ENCODE results near the gene GPC4.
A peak's percentile ranks its signal among the peaks of the same experiment; 100 is the strongest.

Gene GPC4

DNA sequence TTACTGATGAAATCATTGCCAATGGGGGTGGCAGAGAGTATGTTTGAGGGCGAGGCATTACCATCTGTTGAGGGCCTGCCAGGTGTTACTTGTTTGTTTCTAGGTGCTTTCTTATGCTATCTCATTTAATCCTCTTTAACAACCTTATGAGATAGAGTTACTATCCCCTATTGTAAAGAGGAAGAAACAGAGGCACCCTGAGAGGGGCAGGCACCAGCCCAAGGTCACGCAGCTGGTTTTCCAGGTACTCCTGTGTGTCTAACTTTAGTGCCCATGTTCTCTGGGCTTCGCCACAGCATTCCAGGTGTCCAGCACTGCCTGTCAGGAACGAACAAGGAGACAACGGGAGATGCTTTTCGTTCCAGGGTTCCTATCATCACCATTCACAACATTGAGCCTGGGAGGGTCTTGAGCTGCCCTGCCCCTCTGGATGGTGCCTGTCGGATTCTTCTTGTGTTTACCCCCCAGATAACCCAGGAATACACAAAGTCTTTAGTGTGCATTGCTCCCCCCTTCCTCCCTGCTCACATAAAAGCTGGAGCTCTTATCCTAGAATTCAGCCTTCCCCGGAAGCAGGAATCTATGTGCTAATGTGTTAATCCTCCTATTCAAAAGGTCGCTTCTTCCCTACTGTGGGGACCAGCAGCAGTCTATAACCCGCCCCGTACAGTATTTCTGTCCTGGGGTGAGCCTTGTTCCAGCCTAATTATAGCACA lies 24.9 kb upstream of the GPC4 start:
- Histone ChIP-seq H4K8ac (ENCODE audit: low read depth, low read length) (no peak overlapping the region), H3K23ac (ENCODE audit: low read depth, low read length, poor library complexity) (no peak overlapping the region), H2AFZ (ENCODE audit: low read length) (peak overlapping the region; percentile 68), H3K27me3 (ENCODE audit: control insufficient read depth in 3 of 3, insufficient read depth in 3 of 3, low read depth in 1 of 3, low read length in 3 of 3) (peaks cover 0 to 6% (median 0%) of the 10 kb centered on the region in 3 experiments), H3K9me3 (replicated peaks in 1 of 2; ENCODE audit: control insufficient read depth in 2 of 2, insufficient read depth in 1 of 2, low read depth in 1 of 2, low read length in 2 of 2) (no peaks in the 10 kb centered on the region), H3K4ac (ENCODE audit: low read length) (no peak overlapping the region), H3K18ac (ENCODE audit: low read length) (peak overlapping the region; percentile 21), H3K4me3 (ENCODE audit: low read length in 2 of 2) (no peak overlapping the region), H3K36me3 (replicated peaks in 1 of 2; ENCODE audit: control insufficient read depth in 2 of 2, insufficient read depth in 2 of 2, low read length in 2 of 2) (no peaks in the 10 kb centered on the region), H2BK120ac (ENCODE audit: low read depth, low read length) (no peak overlapping the region), H2BK5ac (ENCODE audit: low read length) (no peak overlapping the region), H3K27ac (replicated peaks; ENCODE audit: low read length) (peak overlapping the region; percentile 63), H3K4me2 (ENCODE audit: insufficient read depth, low read length, poor library complexity, severe bottlenecking) (no peak overlapping the region), H4K91ac (ENCODE audit: low read depth, low read length, poor library complexity) (no peak overlapping the region), H3K4me1 (ENCODE audit: control insufficient read depth in 2 of 2, insufficient read depth in 1 of 2, low read depth in 1 of 2, low read length in 2 of 2) (peaks cover 13 to 22% of the 10 kb centered on the region in 2 donors), H3K9ac (ENCODE audit: low read depth, low read length, poor library complexity) (no peak overlapping the region), H2BK12ac (ENCODE audit: low read length) (no peak overlapping the region), H2AK5ac (ENCODE audit: low read depth, low read length) (no peak overlapping the region), H3K79me1 (ENCODE audit: low read depth, low read length) (no peaks in the 10 kb centered on the region), H3K14ac (ENCODE audit: low read length) (no peak overlapping the region), H2BK15ac (ENCODE audit: low read length) (no peak overlapping the region)
- no CpG with 5 or more reads among the region's 11 CpGs for WGBS, 2 donors (ENCODE audit: extremely low coverage in 2 of 2, insufficient read length in 2 of 2, insufficient replicate concordance in 1 of 2)
- peak; percentile 43 for DNase-seq (ENCODE audit: low spot score)

DNA sequence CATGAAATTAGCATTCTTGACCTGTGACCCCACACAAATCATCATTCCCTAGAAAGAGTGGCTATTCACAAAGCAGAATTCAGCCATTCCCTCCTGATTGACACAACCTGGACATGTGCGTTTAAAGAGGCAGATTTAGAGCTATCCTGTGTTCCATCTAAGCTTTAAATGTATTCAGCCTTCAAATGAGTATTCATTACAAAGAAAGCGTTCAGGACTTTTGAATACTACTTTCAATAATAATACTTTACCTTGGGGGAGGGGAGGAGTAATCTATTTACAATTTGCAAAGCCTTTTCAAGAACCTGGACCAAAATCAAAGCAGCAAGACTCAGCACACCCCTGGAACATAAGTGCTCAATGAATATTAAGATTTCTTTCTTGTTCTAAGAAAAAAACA lies 22.5 kb upstream of the GPC4 start:
- no peak overlapping the region for H3K4me2 ChIP-seq (ENCODE audit: insufficient read depth, low read length, poor library complexity, severe bottlenecking)
- no peak overlapping the region for H3K4me3 ChIP-seq (ENCODE audit: low read length in 2 of 2)
- H2AFZ ChIP-seq (ENCODE audit: low read length): no peak overlapping the region
- no peak overlapping the region for H2BK15ac ChIP-seq (ENCODE audit: low read length)
- H2BK12ac ChIP-seq (ENCODE audit: low read length): no peak overlapping the region
- H3K9me3 ChIP-seq (replicated peaks in 1 of 2; ENCODE audit: control insufficient read depth in 2 of 2, insufficient read depth in 1 of 2, low read depth in 1 of 2, low read length in 2 of 2): peaks cover 0 to 3% of the 10 kb centered on the region in 2 donors
- H3K14ac ChIP-seq (ENCODE audit: low read length): no peak overlapping the region
- no peak overlapping the region for H3K4ac ChIP-seq (ENCODE audit: low read length)
- no peak overlapping the region for H3K18ac ChIP-seq (ENCODE audit: low read length)
- peaks cover 13 to 22% of the 10 kb centered on the region in 2 donors for H3K4me1 ChIP-seq (ENCODE audit: control insufficient read depth in 2 of 2, insufficient read depth in 1 of 2, low read depth in 1 of 2, low read length in 2 of 2)
- no peak overlapping the region for H3K27ac ChIP-seq (replicated peaks; ENCODE audit: low read length)
- H3K23ac ChIP-seq (ENCODE audit: low read depth, low read length, poor library complexity): no peak overlapping the region
- peaks cover 0 to 6% (median 0%) of the 10 kb centered on the region in 3 experiments for H3K27me3 ChIP-seq (ENCODE audit: control insufficient read depth in 3 of 3, insufficient read depth in 3 of 3, low read depth in 1 of 3, low read length in 3 of 3)
- no peak overlapping the region for H2AK5ac ChIP-seq (ENCODE audit: low read depth, low read length)
- no CpG with 5 or more reads among the region's 2 CpGs for WGBS, 2 donors (ENCODE audit: extremely low coverage in 2 of 2, insufficient read length in 2 of 2, insufficient replicate concordance in 1 of 2)
- DNase-seq (ENCODE audit: low spot score): no peak
- no peak overlapping the region for H3K9ac ChIP-seq (ENCODE audit: low read depth, low read length, poor library complexity)
- H3K36me3 ChIP-seq (replicated peaks in 1 of 2; ENCODE audit: control insufficient read depth in 2 of 2, insufficient read depth in 2 of 2, low read length in 2 of 2): no peaks in the 10 kb centered on the region
- H2BK5ac ChIP-seq (ENCODE audit: low read length): no peak overlapping the region
- no peaks in the 10 kb centered on the region for H3K79me1 ChIP-seq (ENCODE audit: low read depth, low read length)
- no peak overlapping the region for H4K91ac ChIP-seq (ENCODE audit: low read depth, low read length, poor library complexity)
- H2BK120ac ChIP-seq (ENCODE audit: low read depth, low read length): no peak overlapping the region
- H4K8ac ChIP-seq (ENCODE audit: low read depth, low read length): no peak overlapping the region

DNA sequence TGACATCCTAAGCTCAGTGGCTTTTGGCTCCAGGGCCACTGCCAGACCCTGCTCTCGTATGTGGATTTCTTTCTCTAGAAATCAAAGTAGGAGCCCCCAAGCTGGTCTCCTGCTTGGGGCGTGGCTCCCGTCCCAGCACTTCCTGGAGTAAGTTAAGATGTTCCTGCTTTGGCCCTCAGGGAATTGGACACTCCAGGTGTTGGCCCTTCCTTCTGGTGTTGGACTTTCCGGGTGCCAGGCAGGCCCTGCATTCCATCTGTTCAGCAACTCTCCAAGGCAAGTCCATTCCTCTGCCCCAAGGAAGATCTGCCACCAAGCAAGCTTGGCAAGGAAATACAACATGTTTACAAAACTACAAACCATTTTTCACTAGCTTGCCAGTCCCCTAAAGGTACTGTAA lies 22.1 kb upstream of the GPC4 start:
- no peaks in the 10 kb centered on the region for H3K36me3 ChIP-seq (replicated peaks in 1 of 2; ENCODE audit: control insufficient read depth in 2 of 2, insufficient read depth in 2 of 2, low read length in 2 of 2)
- no peak overlapping the region for H2BK5ac ChIP-seq (ENCODE audit: low read length)
- H2AK5ac ChIP-seq (ENCODE audit: low read depth, low read length): no peak overlapping the region
- H3K4ac ChIP-seq (ENCODE audit: low read length): no peak overlapping the region
- H2AFZ ChIP-seq (ENCODE audit: low read length): no peak overlapping the region
- H3K18ac ChIP-seq (ENCODE audit: low read length): no peak overlapping the region
- H4K8ac ChIP-seq (ENCODE audit: low read depth, low read length): no peak overlapping the region
- peaks cover 0 to 3% of the 10 kb centered on the region in 2 donors for H3K9me3 ChIP-seq (replicated peaks in 1 of 2; ENCODE audit: control insufficient read depth in 2 of 2, insufficient read depth in 1 of 2, low read depth in 1 of 2, low read length in 2 of 2)
- no peak overlapping the region for H2BK15ac ChIP-seq (ENCODE audit: low read length)
- H2BK120ac ChIP-seq (ENCODE audit: low read depth, low read length): no peak overlapping the region
- no peak overlapping the region for H3K27ac ChIP-seq (replicated peaks; ENCODE audit: low read length)
- WGBS, 2 donors (ENCODE audit: extremely low coverage in 2 of 2, insufficient read length in 2 of 2, insufficient replicate concordance in 1 of 2): no CpG with 5 or more reads among the region's 4 CpGs
- H3K79me1 ChIP-seq (ENCODE audit: low read depth, low read length): no peaks in the 10 kb centered on the region
- no peak overlapping the region for H3K4me2 ChIP-seq (ENCODE audit: insufficient read depth, low read length, poor library complexity, severe bottlenecking)
- peaks cover 0 to 6% (median 0%) of the 10 kb centered on the region in 3 experiments for H3K27me3 ChIP-seq (ENCODE audit: control insufficient read depth in 3 of 3, insufficient read depth in 3 of 3, low read depth in 1 of 3, low read length in 3 of 3)
- no peak overlapping the region for H3K9ac ChIP-seq (ENCODE audit: low read depth, low read length, poor library complexity)
- no peak overlapping the region for H3K4me3 ChIP-seq (ENCODE audit: low read length in 2 of 2)
- H2BK12ac ChIP-seq (ENCODE audit: low read length): no peak overlapping the region
- H3K4me1 ChIP-seq (ENCODE audit: control insufficient read depth in 2 of 2, insufficient read depth in 1 of 2, low read depth in 1 of 2, low read length in 2 of 2): peaks cover 13 to 22% of the 10 kb centered on the region in 2 donors
- no peak overlapping the region for H3K23ac ChIP-seq (ENCODE audit: low read depth, low read length, poor library complexity)
- H4K91ac ChIP-seq (ENCODE audit: low read depth, low read length, poor library complexity): no peak overlapping the region
- H3K14ac ChIP-seq (ENCODE audit: low read length): no peak overlapping the region
- DNase-seq (ENCODE audit: low spot score): no peak

DNA sequence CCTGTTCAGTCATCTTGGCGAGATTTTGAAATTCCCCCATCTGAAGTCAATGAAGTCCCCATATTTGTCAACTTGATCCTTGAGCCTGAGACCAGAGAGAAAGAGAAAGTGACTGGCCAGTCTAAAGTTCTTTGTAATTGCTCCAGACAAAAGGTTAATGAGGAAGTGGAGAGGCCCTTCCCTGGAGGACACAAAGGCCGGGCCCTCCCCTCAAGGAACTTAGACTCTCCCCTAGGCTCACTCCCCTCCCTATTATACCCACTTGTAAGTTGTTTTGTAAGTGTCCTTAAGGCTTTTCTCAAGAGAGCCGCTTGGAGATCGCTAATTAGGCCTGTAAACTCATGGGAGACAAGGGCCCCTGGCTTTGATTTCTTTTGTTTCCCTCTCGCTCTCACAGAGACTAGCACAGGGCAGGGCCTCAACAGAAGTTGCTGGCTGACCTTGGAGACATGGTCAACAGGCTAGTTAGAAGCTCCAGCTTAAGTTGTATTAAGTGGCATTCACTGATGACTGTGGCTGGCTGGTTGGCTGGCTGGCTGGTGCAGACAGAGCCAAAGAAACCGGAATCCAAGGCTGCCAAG lies 20.3 kb upstream of the GPC4 start:
- H4K91ac ChIP-seq (ENCODE audit: low read depth, low read length, poor library complexity): no peak overlapping the region
- DNase-seq (ENCODE audit: low spot score): no peak
- H3K4me2 ChIP-seq (ENCODE audit: insufficient read depth, low read length, poor library complexity, severe bottlenecking): no peak overlapping the region
- H3K9me3 ChIP-seq (replicated peaks in 1 of 2; ENCODE audit: control insufficient read depth in 2 of 2, insufficient read depth in 1 of 2, low read depth in 1 of 2, low read length in 2 of 2): peaks cover 0 to 3% of the 10 kb centered on the region in 2 donors
- H3K79me1 ChIP-seq (ENCODE audit: low read depth, low read length): no peaks in the 10 kb centered on the region
- H3K18ac ChIP-seq (ENCODE audit: low read length): no peak overlapping the region
- no peaks in the 10 kb centered on the region for H3K36me3 ChIP-seq (replicated peaks in 1 of 2; ENCODE audit: control insufficient read depth in 2 of 2, insufficient read depth in 2 of 2, low read length in 2 of 2)
- no peak overlapping the region for H2BK120ac ChIP-seq (ENCODE audit: low read depth, low read length)
- no peak overlapping the region for H3K4ac ChIP-seq (ENCODE audit: low read length)
- no peak overlapping the region for H3K23ac ChIP-seq (ENCODE audit: low read depth, low read length, poor library complexity)
- no peak overlapping the region for H2BK12ac ChIP-seq (ENCODE audit: low read length)
- H3K27ac ChIP-seq (replicated peaks; ENCODE audit: low read length): no peak overlapping the region
- no peak overlapping the region for H2AK5ac ChIP-seq (ENCODE audit: low read depth, low read length)
- H2BK5ac ChIP-seq (ENCODE audit: low read length): no peak overlapping the region
- H2AFZ ChIP-seq (ENCODE audit: low read length): peak overlapping the region; percentile 1
- H2BK15ac ChIP-seq (ENCODE audit: low read length): no peak overlapping the region
- H3K9ac ChIP-seq (ENCODE audit: low read depth, low read length, poor library complexity): no peak overlapping the region
- no CpG with 5 or more reads among the region's 6 CpGs for WGBS, 2 donors (ENCODE audit: extremely low coverage in 2 of 2, insufficient read length in 2 of 2, insufficient replicate concordance in 1 of 2)
- H3K27me3 ChIP-seq (ENCODE audit: control insufficient read depth in 3 of 3, insufficient read depth in 3 of 3, low read depth in 1 of 3, low read length in 3 of 3): no peaks in the 10 kb centered on the region
- H4K8ac ChIP-seq (ENCODE audit: low read depth, low read length): no peak overlapping the region
- H3K4me1 ChIP-seq (ENCODE audit: control insufficient read depth in 2 of 2, insufficient read depth in 1 of 2, low read depth in 1 of 2, low read length in 2 of 2): peaks cover 7 to 13% of the 10 kb centered on the region in 2 donors
- no peak overlapping the region for H3K14ac ChIP-seq (ENCODE audit: low read length)
- H3K4me3 ChIP-seq (ENCODE audit: low read length in 2 of 2): no peak overlapping the region
